IPS DF 19.7 (cell line): Measurements from ENCODE around the gene PTPN1.
"Not testable (repeated sequence)": the region's sequence is repeated elsewhere in the genome, so short reads cannot be mapped to it uniquely, and the experiment has no call there.

Experiments
- DNase-seq: peaks from one replicate; pipeline ENCODE4 v3.0.0-alpha.2; 2013; ENCODE audit warnings: low read depth, low spot score

Gene PTPN1

DNA sequence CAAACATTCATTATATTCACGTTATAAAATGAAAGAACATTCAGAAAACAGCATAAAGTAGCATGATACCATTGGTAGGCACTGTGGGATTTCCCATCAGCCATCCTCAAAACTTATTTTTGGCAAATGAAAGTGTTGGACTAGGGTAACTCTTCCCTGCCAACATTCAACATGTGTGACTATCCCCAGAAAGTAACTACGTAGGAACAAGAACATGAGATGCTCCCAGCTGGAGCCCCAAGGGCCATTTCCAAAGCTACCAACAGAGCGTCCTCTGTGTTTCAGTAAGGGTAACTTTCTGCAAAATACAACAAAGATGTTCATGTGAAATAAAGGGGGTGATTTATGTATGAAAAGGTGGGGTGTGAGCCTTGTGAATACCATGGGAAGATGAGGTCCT, 28.4 kb upstream of the PTPN1 start:
- DNase-seq: no peak

DNA sequence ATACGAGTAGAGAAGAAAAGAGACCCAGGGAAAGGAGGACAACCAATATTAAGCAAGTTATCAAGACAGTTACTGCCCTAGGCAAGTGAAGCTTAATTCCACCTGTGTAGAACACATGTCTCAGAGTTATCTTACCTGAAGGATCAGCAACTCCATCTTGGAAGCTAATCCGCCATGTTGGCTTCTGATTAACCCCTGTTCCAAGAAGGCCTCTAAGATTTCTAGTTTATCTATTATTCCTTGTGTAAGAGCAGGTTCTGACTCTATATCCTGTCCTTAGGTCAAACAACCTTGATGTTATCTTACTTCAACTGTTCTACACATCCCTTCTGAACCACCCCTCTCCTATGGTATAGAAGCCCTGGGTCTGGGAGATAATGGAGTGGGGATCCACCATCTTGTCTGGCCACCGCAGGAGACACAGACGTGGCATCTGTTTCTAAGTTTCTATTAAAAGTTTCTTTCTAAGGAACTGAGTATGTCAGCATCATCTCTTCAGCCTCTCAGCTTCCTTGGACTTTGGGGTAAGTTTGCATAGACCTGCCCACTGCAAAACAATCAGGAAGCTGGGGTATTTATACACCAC, 27.7 kb upstream of the PTPN1 start:
- no peak for DNase-seq

DNA sequence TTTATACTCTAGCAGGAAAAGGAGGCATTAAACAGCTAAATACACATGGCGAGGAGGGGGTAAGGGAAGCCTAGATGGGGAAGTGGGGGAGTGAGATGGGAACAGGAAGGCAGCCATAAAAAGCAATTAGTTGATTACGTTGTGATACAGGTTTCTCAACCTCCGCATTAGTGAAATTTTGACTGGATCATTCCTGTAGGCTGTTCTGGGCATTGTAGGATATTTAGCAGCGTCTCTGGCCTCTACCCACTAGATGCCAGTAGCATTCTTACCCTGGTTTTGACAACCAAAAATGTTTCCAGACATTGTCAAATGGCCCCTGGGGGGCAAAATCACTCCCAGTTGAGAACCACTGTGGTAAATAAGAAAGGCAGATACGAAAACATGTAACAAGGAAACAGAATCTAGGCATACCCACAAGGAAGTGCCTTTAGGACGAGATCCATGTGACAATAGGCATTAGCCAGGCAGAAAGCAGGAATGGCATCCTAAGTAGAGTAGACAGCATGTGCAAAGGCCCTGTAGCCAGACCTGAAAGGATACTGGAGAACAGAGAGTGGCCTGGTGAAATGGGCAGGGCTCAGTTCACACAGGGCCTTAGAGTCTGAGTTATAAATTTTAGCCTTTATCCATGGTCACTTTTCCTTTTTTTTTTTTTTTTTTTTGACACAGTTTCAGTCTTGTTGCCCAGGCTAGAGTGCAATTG, 25.8 kb upstream of the PTPN1 start:
- no peak for DNase-seq

DNA sequence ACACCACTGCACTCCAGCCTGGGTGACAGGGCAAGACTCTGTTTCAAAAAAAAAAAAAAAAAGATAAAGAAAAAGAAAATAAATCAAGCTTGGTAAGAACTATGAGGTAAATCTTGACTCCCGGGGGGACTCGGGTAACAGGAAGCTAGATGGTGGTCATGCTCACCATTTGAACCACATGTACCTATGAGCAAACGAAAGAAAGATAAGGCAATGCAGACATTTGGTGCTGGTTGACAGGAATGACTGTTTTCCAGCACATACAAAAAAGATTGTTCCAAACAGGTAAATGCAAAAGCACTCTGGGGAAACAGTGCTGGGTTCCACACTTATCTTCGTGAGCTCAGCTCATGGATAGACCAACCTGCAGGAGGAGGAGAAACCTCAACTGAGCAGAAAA, 22.8 kb upstream of the PTPN1 start:
- DNase-seq: no peak

DNA sequence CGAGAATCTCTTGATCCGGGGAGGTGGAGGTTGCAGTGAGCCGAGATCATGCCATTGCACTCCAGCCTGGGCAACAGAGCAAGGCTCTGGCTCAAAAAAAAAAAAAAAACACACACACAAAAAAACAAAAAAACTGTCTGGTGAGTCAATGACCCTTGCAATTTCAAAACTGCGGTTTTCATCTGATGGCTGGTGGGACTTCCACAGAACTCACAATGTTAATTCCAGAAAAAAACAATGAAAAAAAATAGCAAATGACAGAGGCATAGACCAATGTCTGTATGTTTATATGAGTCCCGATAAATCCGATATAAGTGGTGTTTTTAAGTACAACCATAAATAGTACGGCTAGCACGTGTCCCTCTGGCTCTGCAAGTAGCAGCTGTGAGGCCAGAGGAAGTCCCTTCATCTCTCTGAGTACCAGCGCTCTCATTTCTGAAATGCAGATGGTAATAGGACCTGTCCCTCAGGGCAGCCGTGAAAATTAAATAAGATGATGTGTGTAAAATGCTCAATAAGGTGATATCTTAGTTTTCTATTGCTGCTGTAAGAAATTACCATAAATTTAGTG, 21.9 kb upstream of the PTPN1 start:
- no peak for DNase-seq

DNA sequence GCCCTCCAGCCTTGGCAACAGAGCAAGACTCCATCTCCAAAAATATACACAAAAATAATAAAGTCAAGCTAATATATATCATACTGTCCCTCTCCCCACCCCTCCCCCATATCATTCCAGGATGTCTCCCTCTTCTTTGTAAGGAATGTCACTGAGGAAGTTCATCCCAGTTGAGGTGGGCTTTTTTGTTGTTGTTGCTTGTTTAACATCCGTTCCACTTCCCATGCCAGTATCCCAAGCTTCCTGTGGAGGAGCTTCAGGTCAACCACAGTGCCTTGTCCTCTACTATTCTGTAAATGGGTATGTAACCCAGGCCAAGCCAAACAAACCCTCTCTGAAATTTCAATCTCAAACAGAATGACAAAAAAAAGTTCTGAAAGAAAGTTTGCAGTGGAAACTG, 19.0 kb upstream of the PTPN1 start:
- DNase-seq: no peak

DNA sequence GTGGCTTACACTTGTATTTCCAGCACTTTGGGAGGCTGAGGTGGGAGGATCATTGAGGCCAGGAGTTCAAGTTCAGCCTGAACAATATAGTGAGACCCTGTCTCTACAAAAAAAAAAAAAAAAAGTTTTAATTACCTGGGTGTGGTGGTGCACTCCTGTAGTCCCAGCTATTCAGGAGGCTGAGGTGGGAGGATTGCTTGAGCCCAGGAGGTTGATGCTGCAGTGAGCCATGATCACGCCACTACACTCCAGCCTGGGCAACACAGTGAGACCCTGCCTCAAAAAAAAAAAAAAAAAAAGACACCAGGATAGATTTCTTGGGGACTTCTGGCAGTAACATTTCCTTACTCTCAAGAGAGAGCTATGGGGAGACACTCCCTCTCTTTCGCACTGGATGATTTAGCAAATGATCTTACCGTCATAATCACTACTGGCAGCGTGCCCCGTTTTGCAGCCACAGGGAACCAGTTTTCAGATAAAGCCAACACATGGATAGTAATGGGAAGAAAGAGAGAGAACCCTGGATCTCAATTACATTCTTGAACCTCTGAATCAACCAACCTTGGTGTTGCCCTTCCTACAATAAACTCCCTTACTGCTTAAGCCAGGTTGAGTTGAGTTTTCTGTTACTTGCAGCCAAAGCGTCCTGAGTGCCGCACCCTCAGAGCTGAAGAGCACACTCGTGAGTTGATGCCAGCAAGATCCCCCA, 18.1 kb upstream of the PTPN1 start:
- DNase-seq: no peak

DNA sequence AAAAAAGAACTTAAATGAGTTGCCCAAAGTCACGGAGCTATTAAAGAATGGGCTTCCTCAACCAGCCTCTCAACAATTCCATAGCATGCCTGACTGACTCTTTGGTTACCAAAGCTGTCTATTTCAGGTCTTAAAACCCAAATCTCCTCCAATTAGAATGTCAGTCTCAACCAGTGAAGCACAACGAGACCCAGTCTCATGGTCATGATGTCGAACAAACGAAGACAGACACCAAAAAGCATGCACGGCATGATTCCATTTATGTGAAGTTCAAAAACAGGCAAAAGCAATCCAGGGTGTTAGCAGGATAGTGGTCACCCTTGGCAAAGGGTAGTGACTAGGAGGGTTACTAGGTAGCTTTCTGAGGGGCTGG, 16.3 kb upstream of the PTPN1 start:
- no peak for DNase-seq

DNA sequence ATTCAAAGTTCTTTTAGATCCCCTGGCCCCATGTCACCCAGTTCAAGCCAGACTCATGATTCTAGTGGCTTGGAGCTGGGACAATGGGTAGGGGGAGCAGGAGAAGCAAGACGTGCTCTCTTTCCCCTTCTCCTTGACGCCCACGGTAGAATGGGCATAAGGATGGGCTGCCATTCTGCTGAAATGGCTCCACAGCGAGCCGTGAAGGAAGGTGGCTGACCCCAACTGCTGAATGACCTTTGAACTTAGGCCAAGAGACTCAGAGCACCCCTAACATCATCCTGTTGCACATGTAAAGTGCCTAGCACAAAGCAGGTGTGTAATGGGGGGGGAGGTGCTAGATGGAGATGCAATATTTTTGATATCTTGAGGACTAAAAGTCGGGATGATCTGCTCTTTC, 15.8 kb upstream of the PTPN1 start:
- no peak for DNase-seq

DNA sequence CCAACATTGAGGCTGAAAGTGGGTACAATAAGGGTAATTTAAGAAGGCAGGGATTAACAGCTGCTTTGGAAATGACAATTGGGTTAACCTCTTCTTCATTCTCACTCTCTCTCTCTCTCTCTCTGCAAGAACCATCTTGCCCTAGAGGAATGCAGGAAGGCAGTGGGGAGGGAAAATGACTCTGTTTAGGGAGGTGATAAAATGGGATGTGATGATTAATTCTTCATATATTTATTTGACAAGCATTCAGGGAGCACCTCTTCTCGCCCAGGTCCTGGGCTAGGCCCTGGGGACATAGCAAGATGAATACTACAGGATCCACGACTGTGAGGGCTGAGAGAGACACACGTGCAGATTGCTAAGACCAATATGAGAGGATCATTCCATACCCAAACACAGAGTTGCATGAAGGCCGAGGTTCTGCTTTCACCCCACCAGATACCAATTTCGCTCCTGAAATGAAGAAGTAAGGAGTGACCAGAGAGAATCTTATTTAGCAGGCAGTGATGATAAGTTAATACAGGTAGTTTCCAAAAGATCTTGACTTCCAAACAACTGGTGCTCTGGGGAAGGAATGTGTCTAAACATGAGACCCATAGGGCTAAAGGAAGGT, 13.3 kb upstream of the PTPN1 start:
- DNase-seq: no peak

DNA sequence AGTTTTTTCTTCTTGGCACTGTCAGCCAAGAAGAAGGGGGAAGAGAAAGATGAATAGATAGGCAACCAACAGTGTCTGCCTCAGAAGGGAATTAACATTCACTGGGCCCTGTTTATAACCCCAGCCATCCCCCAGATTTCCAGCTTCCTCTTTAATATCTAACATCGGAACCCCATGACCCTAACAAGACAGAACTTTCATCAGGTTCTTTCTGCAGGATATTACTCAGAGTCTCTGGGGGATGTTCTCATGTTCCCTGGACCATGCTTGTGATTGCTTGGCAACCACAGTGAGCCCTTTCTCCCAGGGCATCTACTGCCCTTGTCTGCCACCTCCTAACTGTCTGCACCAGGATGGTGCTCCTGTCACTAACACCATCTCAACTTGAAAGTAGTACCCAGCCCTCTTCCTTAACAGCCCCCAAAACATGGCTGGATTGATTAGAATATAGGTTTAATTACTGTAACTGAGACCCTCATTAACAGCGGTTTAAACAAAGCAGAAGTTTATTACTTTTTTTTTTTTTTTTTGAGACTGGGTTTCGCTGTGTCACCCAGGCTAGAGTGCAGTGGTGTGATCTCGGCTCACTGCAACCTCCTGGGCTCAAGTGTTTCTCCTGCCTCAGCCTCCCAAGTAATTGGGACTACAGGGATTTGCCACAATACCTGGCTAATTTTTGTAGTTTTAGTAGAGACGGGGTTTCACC, 12.0 kb upstream of the PTPN1 start:
- no peak for DNase-seq

DNA sequence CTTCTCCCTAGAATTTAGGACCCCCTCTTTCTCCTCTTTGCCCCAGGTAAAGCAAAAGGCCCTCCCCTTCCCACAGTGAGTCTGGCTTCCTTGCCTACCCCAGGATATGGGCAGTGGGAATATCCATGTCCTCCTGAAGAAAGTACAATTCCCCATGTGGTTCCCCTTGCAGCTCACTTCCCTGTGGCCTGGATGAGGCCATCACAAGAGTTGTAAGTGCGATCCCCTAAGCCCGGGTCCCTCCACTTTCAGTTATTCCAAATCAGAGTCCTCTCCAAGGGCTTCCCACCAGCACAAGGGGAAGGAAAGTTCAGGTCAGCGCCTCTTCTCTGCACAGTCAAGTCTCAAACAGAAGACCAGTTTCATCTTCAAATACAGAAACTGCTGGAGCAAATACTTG, 10.2 kb upstream of the PTPN1 start:
- DNase-seq: no peak

DNA sequence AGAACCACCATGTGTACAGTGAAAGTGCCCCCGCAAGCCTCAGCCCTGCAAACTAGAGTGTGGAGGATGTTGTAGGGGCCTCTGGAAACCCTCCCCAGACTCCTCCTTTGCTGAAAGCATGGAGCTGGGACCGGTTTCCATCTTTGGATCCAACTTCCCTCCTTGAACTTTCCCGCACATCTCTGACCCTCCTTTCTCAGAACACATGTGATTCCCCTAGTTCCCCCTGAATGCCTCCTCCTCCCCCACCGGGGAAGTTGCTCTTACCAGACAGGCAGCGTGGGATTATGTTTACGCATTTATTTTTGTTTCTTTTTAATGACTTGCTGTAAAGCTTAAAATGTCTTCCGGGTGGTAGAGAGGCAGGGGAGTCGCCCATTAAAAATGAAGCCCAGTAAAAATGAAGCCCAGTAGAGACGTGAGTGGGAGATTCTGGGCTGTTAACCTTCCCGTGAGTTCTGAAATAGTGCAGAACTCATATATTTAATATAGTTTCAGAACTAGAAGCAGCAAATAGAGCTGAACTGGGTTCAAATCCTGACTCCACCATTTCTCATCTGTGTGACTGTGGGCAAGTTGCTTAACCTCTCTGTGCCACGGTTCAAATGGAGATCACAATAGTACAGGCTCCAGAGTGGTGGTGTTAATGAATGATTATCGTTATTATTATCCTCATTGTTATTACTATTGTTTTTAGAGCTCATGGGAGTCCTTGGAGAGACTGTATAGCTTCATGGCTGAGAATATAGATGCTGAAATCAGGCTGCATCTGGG, 8.0 kb upstream of the PTPN1 start:
- DNase-seq: no peak

DNA sequence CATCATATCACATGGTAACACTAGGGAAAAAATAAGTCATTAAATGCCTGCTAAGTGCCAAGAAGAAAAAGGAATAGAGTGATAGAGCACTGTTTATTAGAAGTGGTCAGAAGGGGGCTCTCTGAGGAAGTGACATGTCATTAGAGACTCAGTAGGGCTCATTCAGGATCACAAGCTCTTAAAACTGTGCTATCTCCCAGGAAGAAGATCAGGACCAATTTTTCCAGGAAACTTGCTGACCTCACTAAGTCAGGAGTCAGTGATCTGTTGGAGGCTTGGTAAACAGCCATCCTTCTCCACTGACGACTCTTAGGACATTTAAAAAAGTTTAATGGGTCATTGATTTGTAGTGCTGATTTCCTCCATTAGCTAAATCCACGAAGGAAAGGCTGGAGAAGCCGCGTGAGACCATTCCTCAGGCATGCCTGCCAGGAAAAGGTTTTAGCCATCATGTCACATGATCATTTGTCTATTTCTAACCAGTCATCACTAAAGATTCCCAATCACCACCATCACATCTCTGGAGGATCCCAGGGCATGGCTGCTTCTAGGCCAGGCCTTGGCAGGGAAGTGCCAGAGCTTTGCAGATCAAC, 5.9 kb upstream of the PTPN1 start:
- no peak for DNase-seq

DNA sequence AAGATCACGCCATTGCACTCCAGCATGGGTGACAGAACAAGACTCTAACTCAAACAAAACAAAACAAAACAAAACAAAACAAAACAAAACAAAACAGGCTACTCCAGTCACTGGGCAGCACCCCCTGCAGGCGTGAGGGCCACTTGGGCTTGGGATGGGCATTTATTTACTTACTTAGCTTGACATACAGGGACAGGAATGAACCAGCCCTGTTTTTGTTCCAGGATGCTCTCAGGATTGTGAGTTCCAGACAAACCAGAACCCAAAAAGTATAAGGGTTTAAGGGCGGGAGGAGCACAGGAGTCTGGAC, 4.0 kb upstream of the PTPN1 start:
- no peak for DNase-seq

DNA sequence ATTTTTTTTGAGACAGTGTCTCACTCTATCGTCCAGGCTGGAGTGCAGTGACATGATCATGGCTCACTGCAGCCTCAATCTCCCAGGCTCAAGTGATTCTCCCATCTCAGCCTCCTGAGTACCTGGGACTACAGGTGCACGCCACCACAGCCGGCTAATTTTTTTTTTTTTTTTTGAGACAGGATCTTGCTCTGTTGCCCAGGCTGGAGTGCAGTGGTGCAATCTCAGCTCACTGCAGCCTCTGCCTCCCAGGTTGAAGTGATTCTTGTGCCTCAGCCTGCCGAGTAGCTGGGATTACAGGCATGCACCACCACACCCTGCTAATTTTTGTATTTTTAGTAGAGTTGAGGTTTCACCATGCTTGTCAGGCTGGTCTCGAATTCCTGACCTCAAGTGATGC, 2.4 kb upstream of the PTPN1 start:
- DNase-seq: not testable (repeated sequence)

DNA sequence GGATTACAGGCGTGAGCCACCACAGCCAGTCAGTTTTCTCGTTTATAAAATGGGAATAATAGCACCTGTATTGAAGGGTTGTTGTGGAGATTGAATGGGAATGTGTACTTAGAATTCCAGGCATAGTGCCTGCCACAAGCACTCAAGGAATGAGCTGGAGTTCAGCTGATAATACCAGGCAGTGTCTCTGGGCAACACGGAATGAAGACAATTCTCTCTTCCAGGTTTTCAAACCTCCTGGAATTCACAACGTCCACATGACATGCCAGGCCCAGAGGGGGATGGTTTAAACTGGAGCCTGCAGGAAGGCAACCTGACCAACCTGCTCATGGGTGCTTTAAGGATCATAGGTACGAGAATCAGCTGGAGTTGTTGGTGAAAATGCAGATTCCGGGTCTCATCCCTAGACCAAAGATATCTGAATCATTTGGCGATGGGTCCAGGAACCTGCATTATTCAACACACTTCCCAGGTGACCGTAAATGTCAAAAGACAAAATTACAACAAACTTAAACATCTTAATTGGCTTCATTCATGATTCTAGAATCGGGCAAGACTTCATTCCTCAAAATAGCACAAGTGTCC, 1.9 kb upstream of the PTPN1 start:
- DNase-seq: no peak

DNA sequence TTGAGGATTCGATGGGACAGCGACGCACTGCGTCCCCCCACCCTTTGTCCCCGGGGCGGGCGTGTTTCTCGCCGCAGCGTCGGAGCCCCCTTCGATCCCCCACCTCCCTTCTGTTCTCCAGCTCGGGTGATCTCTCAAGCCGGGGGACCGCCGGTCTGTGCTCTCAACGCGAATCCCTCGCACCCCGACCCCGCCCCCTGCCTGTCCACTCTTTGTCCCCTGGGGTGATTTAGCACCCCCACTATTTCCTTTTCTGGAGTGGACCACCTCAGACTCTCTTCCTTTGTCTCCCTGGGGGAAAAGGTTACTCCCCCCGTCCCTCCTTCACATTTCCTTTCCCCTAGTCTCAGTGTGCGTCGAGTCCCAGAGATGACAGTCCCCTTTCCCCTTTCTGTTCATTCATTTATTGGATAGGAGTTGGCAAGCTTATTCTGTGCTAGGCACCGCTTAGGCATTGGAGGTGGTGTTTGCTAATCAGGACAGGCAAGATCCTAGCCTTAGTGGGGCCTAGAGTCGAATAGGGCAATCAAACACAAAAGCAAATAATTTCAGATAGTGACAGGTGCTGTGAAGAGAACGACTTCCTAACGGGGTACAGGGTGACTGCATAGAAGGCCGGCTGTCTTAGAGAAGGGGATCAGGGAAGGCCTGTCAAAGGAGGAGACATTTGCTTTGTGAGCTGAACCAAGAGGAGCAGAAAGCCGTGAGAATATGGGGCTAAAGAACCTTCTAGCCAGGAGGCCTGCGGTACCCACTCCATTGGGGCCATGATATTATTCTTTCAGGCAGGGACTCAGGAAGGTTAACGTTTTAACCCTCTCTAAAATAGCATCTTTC, 741 bp downstream of the PTPN1 start:
- no peak for DNase-seq

DNA sequence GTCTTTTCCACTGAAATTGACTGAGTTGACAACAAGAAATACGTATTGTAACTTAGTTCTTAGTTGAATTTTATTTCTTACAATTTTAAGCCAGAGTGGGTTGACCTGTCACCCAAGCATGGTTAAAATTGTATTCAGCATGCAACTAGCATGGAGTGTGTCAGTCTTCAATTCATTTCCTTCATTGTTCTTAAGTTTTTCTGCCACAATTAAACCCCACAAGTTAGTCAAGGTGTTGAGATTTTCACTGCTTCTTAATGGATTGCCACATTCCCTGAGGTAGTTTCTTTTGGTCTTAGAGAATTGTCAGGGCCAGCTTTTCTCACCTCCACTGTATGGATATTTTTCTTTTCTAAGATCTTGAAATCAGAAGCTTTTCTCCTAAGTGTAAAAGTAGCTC, 2.1 kb downstream of the PTPN1 start:
- no peak for DNase-seq
